SK-N-SH (cell line): Measurements from ENCODE around the gene RNF175. TPM values are rescaled to one million over a fixed set of nuclear protein-coding genes. Genes with fewer than 3 reads are reported as not detected.

Source experiments
- CTCF ChIA-PET: fragments of 300-600, 350-600 bp; formaldehyde crosslinking; extraction: SDS; loops from one replicate; lab custom pipeline; 2021; lab: Yijun Ruan, JAX
- POLR2A ChIA-PET: fragments of 350-600 bp; sonication (Branson Sonifier 250); formaldehyde crosslinking; extraction: SDS; loops from one replicate; lab custom pipeline; 2020; ENCODE audit warnings: antibody characterized with exemption, inconsistent platforms; lab: Yijun Ruan, JAX
- DNase-seq: peaks from one replicate; pipeline ENCODE4 v3.0.0; 2012
- H2AFZ ChIP-seq: fragments of 200-600 bp; sonication (generic); 2 replicates; pipeline ENCODE4 v1.8.1; 2016; ENCODE audit warnings: antibody characterized with exemption, mild to moderate bottlenecking, low read depth
- H3F3A ChIP-seq: fragments of 200-600 bp; sonication (generic); replicated peaks from 2 replicates; pipeline ENCODE3; 2016; ENCODE audit warnings: antibody characterized with exemption, mild to moderate bottlenecking; ENCODE audit not compliant: insufficient read depth
- H3K27ac ChIP-seq, 2 experiments: fragments of 200-500 bp in 1 of 2; fragments of 200-600 bp in 1 of 2; sonication (Bioruptor generic) in 1 of 2; sonication (generic), shearing (Covaris generic) in 1 of 2; 2 replicates each; pipeline versions ENCODE4 v1.5.1 to v1.6.1; 2014 to 2016; ENCODE audit warnings: low read depth in 2 of 2, inconsistent platforms in 1 of 2, low read length in 1 of 2, mild to moderate bottlenecking in 1 of 2, mixed read lengths in 1 of 2
- H3K27me3 ChIP-seq: fragments of 200-600 bp; sonication (generic), shearing (Covaris generic); 2 replicates; pipeline ENCODE4 v1.6.1; 2016; ENCODE audit warnings: mixed run types; ENCODE audit not compliant: insufficient read depth
- H3K36me3 ChIP-seq, 2 experiments: fragments of 200-500 bp in 1 of 2; fragments of 200-600 bp in 1 of 2; sonication (Bioruptor generic) in 1 of 2; sonication (generic) in 1 of 2; replicated peaks in 1 of 2; 2 replicates each; pipeline versions ENCODE3 to v1.5.1; 2014 to 2016; ENCODE audit warnings: low read length in 1 of 2, mild to moderate bottlenecking in 1 of 2; ENCODE audit not compliant: insufficient read depth in 2 of 2, control insufficient read depth in 1 of 2
- H3K4me1 ChIP-seq, 2 experiments: fragments of 200-500 bp in 1 of 2; fragments of 200-600 bp in 1 of 2; sonication (Bioruptor generic) in 1 of 2; sonication (generic), shearing (Covaris generic) in 1 of 2; 2 replicates each; pipeline versions ENCODE4 v1.5.1 to v1.6.1; 2014 to 2016; ENCODE audit warnings: low read depth in 1 of 2, low read length in 1 of 2, mixed run types in 1 of 2; ENCODE audit not compliant: insufficient read depth in 2 of 2, control insufficient read depth in 1 of 2
- H3K4me2 ChIP-seq: fragments of 200-600 bp; sonication (generic), shearing (Covaris generic); 2 replicates; pipeline ENCODE4 v1.6.1; 2017; ENCODE audit warnings: mixed run types
- H3K4me3 ChIP-seq, 2 experiments: fragments of 200-500 bp in 1 of 2; fragments of 200-600 bp in 1 of 2; sonication (Bioruptor generic) in 1 of 2; sonication (generic), shearing (Covaris generic) in 1 of 2; 2 replicates each; pipeline versions ENCODE4 v1.5.1 to v1.8.1; 2014 to 2016; ENCODE audit warnings: low read depth in 2 of 2, inconsistent platforms in 1 of 2, low read length in 1 of 2, mild to moderate bottlenecking in 1 of 2, mixed read lengths in 1 of 2, moderate library complexity in 1 of 2
- H3K79me2 ChIP-seq: fragments of 200-600 bp; sonication (generic); 2 replicates; pipeline ENCODE4 v1.8.1; 2017; ENCODE audit warnings: mild to moderate bottlenecking; ENCODE audit not compliant: insufficient read depth
- H3K9ac ChIP-seq: fragments of 200-600 bp; sonication (generic); 2 replicates; pipeline ENCODE4 v1.6.1; 2017; ENCODE audit warnings: mixed run types
- H3K9me2 ChIP-seq: fragments of 200-600 bp; sonication (generic); 2 replicates; pipeline ENCODE4 v1.6.1; 2017; ENCODE audit warnings: mixed run types
- H3K9me3 ChIP-seq: fragments of 200-600 bp; sonication (generic); 2 replicates; pipeline ENCODE4 v1.6.1; 2017; ENCODE audit warnings: mixed run types, mild to moderate bottlenecking, moderate library complexity
- H4K20me1 ChIP-seq: fragments of 200-600 bp; sonication (generic); 2 replicates; pipeline ENCODE4 v1.6.1; 2017; ENCODE audit warnings: mild to moderate bottlenecking, mixed run types; ENCODE audit not compliant: insufficient read depth
- CTCF ChIP-seq: fragments of 200-600 bp; sonication (generic); IDR thresholded peaks from 2 replicates; pipeline ENCODE4 v1.6.1; 2017; ENCODE audit warnings: antibody characterized with exemption, mild to moderate bottlenecking, moderate library complexity
- ELF1 ChIP-seq: IDR thresholded peaks from 2 replicates; pipeline ENCODE4 v1.4.0; 2012
- FOXJ3 ChIP-seq: sonication (generic); formaldehyde crosslinking; IDR thresholded peaks from 2 replicates; pipeline ENCODE4 v1.5.1; 2020; ENCODE audit warnings: mild to moderate bottlenecking, missing genetic modification reagents
- FOXM1 ChIP-seq: IDR thresholded peaks from 2 replicates; pipeline ENCODE4 v1.4.0; 2012; ENCODE audit warnings: low read depth, mild to moderate bottlenecking
- MEF2A ChIP-seq: IDR thresholded peaks from 2 replicates; pipeline ENCODE4 v1.4.0; 2012; ENCODE audit warnings: low read depth, borderline replicate concordance
- PBX3 ChIP-seq: IDR thresholded peaks from 2 replicates; pipeline ENCODE4; 2012
- RAD21 ChIP-seq: IDR thresholded peaks from 2 replicates; pipeline ENCODE4 v1.6.1; 2012; ENCODE audit warnings: mild to moderate bottlenecking, low read length
- RCOR1 ChIP-seq: fragments of 150-350 bp; IDR thresholded peaks from 2 replicates; pipeline ENCODE4 v1.6.1; 2017; ENCODE audit warnings: antibody characterized with exemption, low read length
- REST ChIP-seq: IDR thresholded peaks from 2 replicates; pipeline ENCODE4 v1.6.1; 2012; ENCODE audit warnings: mild to moderate bottlenecking, low read depth, low read length, moderate library complexity
- RFX5 ChIP-seq: IDR thresholded peaks from 2 replicates; pipeline ENCODE4 v1.6.1; 2012; ENCODE audit warnings: mild to moderate bottlenecking, improper control_type of control experiment, low read length
- SMC3 ChIP-seq: IDR thresholded peaks from 2 replicates; pipeline ENCODE4 v1.6.1; 2012; ENCODE audit warnings: low read depth, low read length, improper control_type of control experiment
- TAF1 ChIP-seq: IDR thresholded peaks from 2 replicates; pipeline ENCODE4 v1.6.1; 2012; ENCODE audit warnings: low read depth, mild to moderate bottlenecking, low read length, moderate library complexity, borderline replicate concordance
- USF2 ChIP-seq: fragments of 150-350 bp; IDR thresholded peaks from 2 replicates; pipeline ENCODE4 v1.6.1; 2017; ENCODE audit warnings: antibody characterized with exemption, low read length, low read depth, borderline replicate concordance
- YY1 ChIP-seq: IDR thresholded peaks from 2 replicates; pipeline ENCODE4 v1.4.0; 2012; ENCODE audit warnings: low read depth, mild to moderate bottlenecking
- WGBS: methylation state at CpG from one replicate; pipeline ENCODE4 v1.1.6; 2017; ENCODE audit warnings: low lambda C conversion rate; 5-methylcytosine and 5-hydroxymethylcytosine counted together
- polyA plus RNA-seq, 3 experiments: library from polyadenylated mRNA; depleted of rRNA; stranded (reverse); fragments of >200 nt; gene quantifications; 2 replicates each; pipeline ENCODE4 v1.2.3, GENCODE V29; 2012

RNF175 gene
- polyA plus RNA-seq, 1 of the 3 experiments (the other 2 are of a cell fraction), result 0.10 TPM

GRCh38 chr4:153750197-153750817 lies 9.5 kb downstream of the RNF175 start:
- peaks cover 4% of the 10 kb centered on the region for H3F3A ChIP-seq
- H3K9me2 ChIP-seq, result no peaks in the 10 kb centered on the region
- no peaks in the 10 kb centered on the region for H3K36me3 ChIP-seq
- no peaks in the 10 kb centered on the region for H3K79me2 ChIP-seq
- no peak overlapping the region for H2AFZ ChIP-seq
- H3K9ac ChIP-seq, result no peak overlapping the region
- no peaks in the 10 kb centered on the region for H3K27me3 ChIP-seq
- H4K20me1 ChIP-seq, result no peaks in the 10 kb centered on the region
- POLR2A ChIA-PET, result interaction anchor here (0.5 kb wide), 1 partner anchor 12 kb away, joined by 3 read pairs; no protein-coding TSS in a partner anchor
- no peaks in the 10 kb centered on the region for H3K9me3 ChIP-seq
- no peak for TF ChIP-seq USF2
- peak; percentile 87 for TF ChIP-seq CTCF
- peak; percentile 78 for TF ChIP-seq SMC3
- peak; percentile 94 for TF ChIP-seq RAD21
- TF ChIP-seq, all 33 proteins: peak for 3
- peak; percentile 72 for DNase-seq
- Histone ChIP-seq H3K27ac (no peak overlapping the region), H3K4me2 (no peak overlapping the region), H3K4me3 (no peak overlapping the region), H3K4me1 (peaks cover 6 to 13% of the 10 kb centered on the region in 2 experiments; a peak in 3 of 4 replicates)
- CTCF ChIA-PET, result interaction anchor here (0.6 to 4.9 kb wide), 63 partner anchors 8 to 1091 kb away, joined by 3 to 89 read pairs (median 4); partner anchors contain the start of genes MND1, RNF175 and TLR2
- WGBS, result 36% methylated on average over 5 of the region's 5 CpGs

GRCh38 chr4:153748378-153748777 lies 11.4 kb downstream of the RNF175 start:
- no peaks in the 10 kb centered on the region for H3K27me3 ChIP-seq
- WGBS, result 1% methylated on average over 6 of the region's 6 CpGs
- no peaks in the 10 kb centered on the region for H3K79me2 ChIP-seq
- H4K20me1 ChIP-seq, result no peaks in the 10 kb centered on the region
- peak overlapping the region; percentile 59; the same call in 1 of the 2 replicates for H3K4me2 ChIP-seq
- H3K36me3 ChIP-seq, result no peaks in the 10 kb centered on the region
- peaks cover 4% of the 10 kb centered on the region for H3F3A ChIP-seq
- H2AFZ ChIP-seq, result no peak overlapping the region
- H3K9me2 ChIP-seq, result no peaks in the 10 kb centered on the region
- ChIA-PET CTCF (interaction anchor here (0.7 to 4.9 kb wide), 9 partner anchors 18 to 262 kb away, joined by 3 to 89 read pairs (median 10); no protein-coding TSS in a partner anchor), POLR2A (no interaction called here)
- peak; percentile 48 for DNase-seq
- no peak overlapping the region for H3K9ac ChIP-seq
- H3K9me3 ChIP-seq, result no peaks in the 10 kb centered on the region
- peak overlapping the region in 1 of 2 experiments; percentile 31; a peak in 3 of 4 replicates for H3K27ac ChIP-seq
- H3K4me1 ChIP-seq, result peaks cover 6 to 13% of the 10 kb centered on the region in 2 experiments; a peak in 3 of 4 replicates
- H3K4me3 ChIP-seq, result no peak overlapping the region
- TF ChIP-seq ELF1, result no peak
- TF ChIP-seq RFX5, result no peak
- no peak for TF ChIP-seq FOXJ3
- TF ChIP-seq RCOR1, result 0 out of 2 replicates have a peak, but pooled peaks have one; percentile 22
- TF ChIP-seq MEF2A, result no peak
- TF ChIP-seq TAF1, result no peak
- no peak for TF ChIP-seq PBX3
- TF ChIP-seq CTCF, result no peak
- no peak for TF ChIP-seq USF2
- no peak for TF ChIP-seq REST
- peak; percentile 58; the same call in 1 of the 2 replicates for TF ChIP-seq YY1
- no peak for TF ChIP-seq FOXM1
